Measurements from ENCODE around the gene ZBTB8A.
"Not testable (repeated sequence)": the region's sequence is repeated elsewhere in the genome, so short reads cannot be mapped to it uniquely, and the experiment has no call there.

ZBTB8A gene

GRCh38 chr1:32538887-32539583, at the start of gene ZBTB8A:
ZBTB8A (plus strand) TSS chr1:32539427; CDS start chr1:32592932, 53,505 bp downstream.
- DNase-seq, result peak in 31 of 58 donors; percentile 3 to 37 (median 15)

DNA sequence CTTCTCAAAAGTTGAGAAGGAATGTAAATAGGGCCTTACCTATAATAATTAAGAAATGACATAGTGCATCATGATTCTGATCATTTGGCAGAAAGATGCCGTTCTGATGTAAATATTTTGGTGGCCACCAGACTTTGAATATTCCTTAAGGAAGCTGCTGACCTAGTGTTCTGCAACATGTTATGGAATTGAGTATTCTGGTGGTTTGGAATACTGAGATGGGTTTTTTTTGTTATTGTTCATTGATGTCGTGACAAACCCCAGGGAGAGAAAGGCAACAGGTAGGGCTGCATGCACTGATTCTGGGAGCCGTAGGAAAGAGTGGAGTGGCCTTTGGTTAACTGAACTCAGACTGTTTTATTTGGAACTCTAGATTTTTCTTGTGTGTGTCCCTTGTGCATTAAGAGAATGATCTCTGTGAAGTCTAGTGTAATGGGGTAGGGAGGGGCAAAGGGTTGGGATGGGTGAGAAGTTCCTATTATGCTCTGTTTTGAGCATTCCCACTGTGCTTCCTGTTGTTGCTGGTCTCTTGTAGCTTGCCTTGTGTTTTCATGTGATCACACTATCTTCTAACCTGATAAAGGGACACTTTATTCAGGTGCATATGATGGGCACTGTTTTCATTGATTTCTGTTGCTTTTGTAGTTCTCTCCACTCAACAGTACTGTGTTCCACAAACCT, 49.3 kb upstream of the ZBTB8A start:
- DNase-seq, result no peak

GRCh38 chr1:32491386-32491785, 47.8 kb upstream of the ZBTB8A start:
- no peak for DNase-seq

DNA sequence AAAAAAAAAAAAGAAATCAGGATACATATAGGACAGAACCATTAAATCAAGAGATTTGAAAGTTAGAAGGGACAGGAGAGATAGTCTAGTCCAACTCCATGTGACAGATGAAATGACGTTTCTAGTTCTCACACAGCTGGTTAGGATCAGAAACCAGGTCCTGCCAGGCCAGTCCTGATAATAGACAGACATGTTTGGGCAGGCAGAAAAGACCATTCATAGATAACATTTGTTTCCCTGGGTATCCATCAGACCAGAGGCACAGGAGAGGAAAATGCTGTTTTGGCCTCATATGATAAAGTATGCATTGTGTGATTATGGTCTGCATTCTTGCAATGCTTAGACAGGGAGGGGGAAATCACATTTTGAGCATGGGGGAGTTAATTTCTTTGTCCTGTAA, 45.0 kb upstream of the ZBTB8A start:
- no peak for DNase-seq

GRCh38 chr1:32494711-32495337, 44.4 kb upstream of the ZBTB8A start:
- DNase-seq, result no peak

GRCh38 chr1:32496127-32496526, 43.1 kb upstream of the ZBTB8A start:
- DNase-seq, result no peak

GRCh38 chr1:32498751-32499150, 40.5 kb upstream of the ZBTB8A start:
- DNase-seq, result no peak

DNA sequence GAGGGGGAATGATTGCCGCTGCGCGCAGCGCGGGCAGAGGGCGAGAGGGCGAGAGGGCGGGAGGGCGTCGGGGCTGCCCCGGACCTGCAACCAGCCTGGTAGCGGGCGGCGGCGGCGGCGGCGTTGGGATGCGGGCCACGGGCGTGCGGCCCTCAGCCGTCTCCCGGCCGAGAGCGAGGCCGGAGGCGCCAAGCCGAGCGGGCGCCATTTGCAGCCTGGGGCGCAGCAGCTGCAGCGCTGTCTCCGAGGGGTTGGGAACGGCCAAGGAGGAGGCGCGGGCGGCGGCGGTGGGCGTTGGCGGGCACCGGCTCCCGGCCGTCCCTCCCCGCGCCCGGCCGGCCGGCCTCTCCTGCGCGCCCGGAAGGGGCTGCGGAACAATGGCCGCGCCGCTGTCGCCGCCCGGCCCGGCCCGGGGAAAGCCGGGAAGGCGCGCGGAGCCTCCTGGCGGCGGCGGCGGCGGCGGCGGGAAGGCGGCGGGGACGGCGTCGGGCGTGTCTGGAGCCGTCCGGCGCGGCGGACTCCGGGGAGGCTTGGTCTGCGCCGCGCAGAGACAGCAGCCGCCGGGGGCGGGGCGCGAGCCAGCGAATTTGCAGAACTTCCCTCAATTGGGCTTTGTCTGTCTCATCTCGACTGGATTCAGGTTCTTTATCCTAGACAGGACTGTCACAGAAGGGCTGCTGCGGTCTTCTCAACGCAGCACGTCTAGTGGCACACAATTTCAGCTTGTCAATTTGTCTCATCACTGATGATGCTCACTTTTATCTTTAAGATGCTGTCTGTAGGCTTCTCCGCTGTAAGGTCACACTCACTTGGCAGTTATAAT, 38.6 kb upstream of the ZBTB8A start:
- DNase-seq, result peak in 51 of 58 donors; percentile 1 to 64 (median 37)

- DNase-seq, result peak in 5 of 58 donors; percentile 1 to 6 (median 3)
Measured at GRCh38 chr1:32501865-32502264, 37.4 kb upstream of the ZBTB8A start.

GRCh38 chr1:32503153-32503552, 36.1 kb upstream of the ZBTB8A start:
- DNase-seq, result no peak

GRCh38 chr1:32507021-32507420, 32.2 kb upstream of the ZBTB8A start:
- DNase-seq, result no peak

DNA sequence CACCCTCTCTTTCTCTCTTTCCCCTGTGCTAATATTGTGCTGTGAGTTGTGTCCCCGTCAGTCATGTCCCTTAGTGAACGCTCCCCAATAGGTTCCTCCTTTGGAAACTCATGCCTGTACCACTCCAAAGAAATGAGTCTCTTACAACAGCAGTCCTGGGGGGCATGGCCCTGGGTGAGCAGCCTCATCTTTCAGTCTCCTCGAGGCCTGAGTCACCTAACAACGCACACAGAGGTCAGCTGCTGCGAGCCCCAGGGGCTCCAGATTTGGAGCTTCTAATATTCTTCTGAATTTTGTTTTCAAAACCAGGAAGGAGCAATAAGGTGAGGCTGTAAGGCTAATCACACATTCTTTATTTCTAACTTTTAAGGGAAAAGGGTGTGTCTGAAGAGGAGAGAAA, 30.5 kb upstream of the ZBTB8A start:
- no peak for DNase-seq

GRCh38 chr1:32509939-32510338, 29.3 kb upstream of the ZBTB8A start:
- DNase-seq, result no peak

GRCh38 chr1:32516402-32516801, 22.8 kb upstream of the ZBTB8A start:
- DNase-seq, result no peak

DNA sequence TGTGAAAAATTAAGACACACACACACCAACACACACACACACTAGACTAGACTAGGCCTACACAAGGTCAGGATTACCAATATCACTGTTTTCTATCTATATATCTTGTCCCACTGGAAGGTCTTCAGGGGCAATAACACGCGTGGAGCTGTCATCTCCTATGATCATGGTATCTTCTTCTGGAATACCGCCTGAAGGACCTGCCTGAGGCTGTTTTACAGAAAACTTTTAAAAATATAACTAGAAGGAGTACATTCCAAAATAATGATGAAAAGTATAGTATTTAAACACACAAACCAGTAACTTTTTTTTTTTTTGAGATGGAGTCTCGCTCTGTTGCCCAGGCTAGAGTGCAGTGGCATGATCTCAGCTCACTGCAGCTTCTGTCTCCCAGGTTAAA, 20.3 kb upstream of the ZBTB8A start:
- DNase-seq, result no peak

DNA sequence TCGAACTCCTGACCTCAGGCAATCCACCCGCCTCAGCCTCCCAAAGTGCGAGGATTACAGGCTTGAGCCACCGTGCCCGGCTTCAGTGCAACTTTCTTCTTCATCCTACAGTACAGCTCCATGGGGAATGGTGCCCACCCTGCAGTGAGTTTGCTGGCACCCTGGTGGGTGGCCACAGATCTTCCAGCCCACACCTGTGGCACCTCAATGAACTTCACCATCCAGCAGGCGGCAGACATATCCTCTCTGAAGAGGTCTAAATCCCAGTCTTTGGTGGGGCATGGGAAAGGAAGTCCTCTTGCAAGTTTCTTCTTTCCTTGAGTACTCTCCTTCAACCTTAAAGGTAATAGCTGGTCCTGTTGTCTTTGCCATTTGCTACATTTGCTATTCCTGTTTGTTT, 18.1 kb upstream of the ZBTB8A start:
- no peak for DNase-seq

DNA sequence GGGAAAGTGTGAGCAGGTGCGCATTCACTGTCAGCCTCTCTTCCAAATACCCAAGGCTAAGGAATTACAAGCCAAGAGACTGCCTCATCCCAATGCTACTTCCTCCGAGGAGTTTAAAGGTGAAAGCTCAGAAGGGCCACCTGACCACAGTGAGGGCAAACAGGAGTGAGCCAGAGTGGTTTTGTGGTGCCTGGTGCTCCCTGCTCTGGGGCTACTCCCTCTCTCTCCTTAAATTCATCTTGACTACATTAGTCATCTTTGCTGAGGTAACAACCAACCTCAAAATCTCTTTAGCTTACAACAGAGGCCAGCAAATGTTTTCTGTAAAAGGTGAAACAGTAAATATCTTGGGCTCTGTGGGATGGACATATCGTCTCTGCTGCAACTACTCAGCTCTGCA, 14.2 kb upstream of the ZBTB8A start:
- no peak for DNase-seq

GRCh38 chr1:32525661-32526444, 13.4 kb upstream of the ZBTB8A start:
- no peak for DNase-seq

DNA sequence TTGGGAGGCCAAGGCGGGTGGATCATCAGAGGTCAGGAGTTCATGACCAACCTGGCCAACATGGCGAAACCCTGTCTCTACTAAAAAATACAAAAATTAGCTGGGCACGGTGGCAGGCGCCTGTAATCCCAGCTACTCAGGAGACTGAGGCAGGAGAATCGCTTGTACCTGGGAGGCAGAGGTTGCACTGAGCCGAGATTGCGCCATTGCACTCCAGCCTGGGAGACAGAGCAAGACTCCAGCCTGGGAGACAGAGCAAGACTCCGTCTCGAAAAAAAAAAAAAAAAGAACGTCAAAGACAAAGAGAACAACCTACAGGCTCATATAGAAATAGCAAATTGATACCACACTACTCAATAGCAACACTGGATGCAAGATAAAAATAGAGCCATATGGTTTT, 10.7 kb upstream of the ZBTB8A start:
- not testable (repeated sequence) for DNase-seq

DNA sequence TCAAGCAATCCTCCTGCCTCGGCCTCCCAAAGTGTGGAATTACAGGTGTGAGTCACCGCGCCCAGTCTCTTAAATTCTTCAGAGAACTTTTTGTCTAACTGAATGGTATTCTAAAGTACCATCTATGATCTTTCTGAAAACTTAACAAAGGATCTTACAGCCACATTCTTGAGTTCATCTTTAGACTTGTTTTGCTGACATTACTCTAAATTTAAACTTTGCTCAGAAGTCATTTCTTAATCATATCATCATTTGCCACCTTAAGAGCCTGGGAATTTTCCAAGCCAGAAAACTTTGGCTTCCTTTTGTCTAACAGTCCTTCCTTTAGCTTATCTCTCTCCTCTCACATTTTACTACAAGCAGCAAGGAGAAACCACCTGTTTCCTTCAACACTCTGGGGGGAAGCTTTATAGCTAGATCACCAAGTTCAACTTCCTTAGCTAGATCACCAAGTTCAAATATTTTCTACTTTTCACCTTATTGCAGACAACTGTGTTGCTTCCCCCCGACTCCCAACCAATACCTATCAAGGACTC, 5.4 kb upstream of the ZBTB8A start:
- DNase-seq, result no peak

DNA sequence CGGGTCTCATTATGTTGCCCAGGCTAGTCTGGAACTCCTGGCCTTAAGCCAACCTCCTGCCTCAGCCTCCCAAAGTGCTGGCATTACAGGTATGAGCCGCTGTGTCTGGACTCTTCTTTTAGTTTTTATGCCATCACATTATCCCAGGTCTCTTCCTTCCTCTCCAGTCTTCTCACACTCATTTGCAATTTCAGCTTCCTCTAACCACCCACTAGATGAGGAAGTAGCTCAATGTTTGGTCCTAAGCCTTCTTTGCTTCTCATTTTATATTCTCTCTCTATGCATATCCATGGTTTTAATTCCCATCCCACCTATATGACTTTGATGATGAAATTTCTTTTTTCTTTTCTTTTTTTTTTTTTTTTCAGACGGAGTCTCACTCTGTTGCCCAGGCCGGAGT, 3.1 kb upstream of the ZBTB8A start:
- no peak for DNase-seq
